ENCODE results near the gene NABP1. TPM values are rescaled to one million over a fixed set of nuclear protein-coding genes. Genes with fewer than 3 reads are reported as not detected.
A peak's percentile ranks its signal among the peaks of the same experiment; 100 is the strongest.

NABP1 gene
- total RNA-seq, 4 donors from 2014 or later = 13.8 to 50.3 (median 23.9) TPM

DNA sequence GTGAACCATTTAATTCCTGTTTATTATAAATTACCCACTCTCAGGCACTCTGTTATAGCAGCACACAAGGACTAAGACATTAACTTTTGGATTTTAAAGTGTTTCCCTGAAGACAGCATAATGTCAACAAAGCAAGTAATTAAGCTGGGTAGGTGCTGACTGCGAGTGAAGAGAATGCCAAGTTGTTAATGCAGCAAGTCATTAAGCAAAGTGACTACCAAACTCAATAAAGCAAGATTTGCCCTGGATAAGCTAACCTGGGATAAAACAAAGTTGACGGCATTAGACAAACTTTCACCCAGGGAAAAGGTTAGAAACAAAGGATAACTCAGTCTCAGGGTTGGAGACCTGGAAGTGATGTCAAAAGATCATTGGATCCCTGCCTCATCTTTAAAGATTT is 28.4 kb upstream of the NABP1 start:
- Histone ChIP-seq H3K4me3 (no peak overlapping the region), H3K4me1 (peaks cover 0 to 42% (median 9%) of the 10 kb centered on the region in 3 donors), H3K9me3 (no peaks in the 10 kb centered on the region), H3K27ac (peak overlapping the region in 2 of 4 donors; percentile 20 to 31), H3K36me3 (no peaks in the 10 kb centered on the region), H3K27me3 (no peaks in the 10 kb centered on the region)
- 69 to 78% methylated on average over 2 of the region's 2 CpGs for WGBS, 2 donors
- intact Hi-C loops (cut with DNase I) = no loop called here
- DNase-seq = no peak
- TF ChIP-seq, protein P1, sequence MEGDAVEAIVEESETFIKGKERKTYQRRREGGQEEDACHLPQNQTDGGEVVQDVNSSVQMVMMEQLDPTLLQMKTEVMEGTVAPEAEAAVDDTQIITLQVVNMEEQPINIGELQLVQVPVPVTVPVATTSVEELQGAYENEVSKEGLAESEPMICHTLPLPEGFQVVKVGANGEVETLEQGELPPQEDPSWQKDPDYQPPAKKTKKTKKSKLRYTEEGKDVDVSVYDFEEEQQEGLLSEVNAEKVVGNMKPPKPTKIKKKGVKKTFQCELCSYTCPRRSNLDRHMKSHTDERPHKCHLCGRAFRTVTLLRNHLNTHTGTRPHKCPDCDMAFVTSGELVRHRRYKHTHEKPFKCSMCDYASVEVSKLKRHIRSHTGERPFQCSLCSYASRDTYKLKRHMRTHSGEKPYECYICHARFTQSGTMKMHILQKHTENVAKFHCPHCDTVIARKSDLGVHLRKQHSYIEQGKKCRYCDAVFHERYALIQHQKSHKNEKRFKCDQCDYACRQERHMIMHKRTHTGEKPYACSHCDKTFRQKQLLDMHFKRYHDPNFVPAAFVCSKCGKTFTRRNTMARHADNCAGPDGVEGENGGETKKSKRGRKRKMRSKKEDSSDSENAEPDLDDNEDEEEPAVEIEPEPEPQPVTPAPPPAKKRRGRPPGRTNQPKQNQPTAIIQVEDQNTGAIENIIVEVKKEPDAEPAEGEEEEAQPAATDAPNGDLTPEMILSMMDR (IDR thresholded peaks at IDR 0.05) = no peak
- no peak for TF ChIP-seq POLR2A (IDR thresholded peaks at IDR 0.05)

DNA sequence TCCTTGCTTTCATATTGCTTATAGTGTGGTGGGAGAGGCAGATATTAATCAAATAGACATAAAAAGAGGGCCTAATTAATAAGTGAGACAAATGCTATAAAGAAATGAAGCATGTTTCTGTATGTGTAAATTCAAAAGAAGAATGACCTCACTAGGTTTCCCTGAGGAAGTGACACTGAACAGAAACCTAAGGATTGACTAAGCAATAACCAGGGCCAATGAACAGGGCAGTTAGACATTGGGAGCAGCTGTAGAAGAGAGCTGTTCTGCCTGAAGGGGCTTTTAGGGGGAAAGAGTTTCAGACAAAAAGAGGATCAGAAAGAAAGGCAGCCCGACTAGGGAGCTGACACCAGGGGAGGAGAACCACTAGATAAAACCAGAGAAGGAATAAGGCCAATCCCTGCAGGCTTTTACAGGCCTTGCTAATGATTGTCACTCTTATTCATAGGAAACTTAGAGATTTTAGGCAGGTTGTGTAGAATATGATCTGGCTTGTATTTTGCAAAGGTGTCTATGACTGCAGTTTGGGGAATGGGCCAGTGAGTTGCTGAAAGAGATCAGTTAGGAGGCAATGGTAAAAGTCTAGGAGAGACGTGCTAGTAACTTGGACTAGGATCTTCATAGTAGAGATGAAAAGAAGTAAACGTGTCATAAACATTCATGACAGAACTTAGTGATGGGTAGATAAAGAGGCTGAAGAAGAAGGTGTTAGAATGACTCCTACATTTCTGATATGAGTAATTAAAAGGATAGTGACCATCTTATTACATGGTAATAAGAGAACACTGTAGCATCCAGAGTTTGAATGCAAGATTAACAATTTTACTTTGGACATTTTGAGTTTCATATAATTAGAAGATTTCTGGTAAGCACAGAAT is 26.8 kb upstream of the NABP1 start:
- intact Hi-C loops (cut with DNase I) = no loop called here
- TF ChIP-seq, protein P1 (IDR thresholded peaks at IDR 0.05) = no peak
- TF ChIP-seq POLR2A (IDR thresholded peaks at IDR 0.05) = no peak
- no peak for DNase-seq
- Histone ChIP-seq H3K27me3 (no peaks in the 10 kb centered on the region), H3K9me3 (no peaks in the 10 kb centered on the region), H3K27ac (no peak overlapping the region), H3K36me3 (no peaks in the 10 kb centered on the region), H3K4me1 (peaks cover under 1 to 33% (median 4%) of the 10 kb centered on the region in 3 donors), H3K4me3 (no peak overlapping the region)
- WGBS, 2 donors = 45 to 60% methylated on average over 3 of the region's 3 CpGs

DNA sequence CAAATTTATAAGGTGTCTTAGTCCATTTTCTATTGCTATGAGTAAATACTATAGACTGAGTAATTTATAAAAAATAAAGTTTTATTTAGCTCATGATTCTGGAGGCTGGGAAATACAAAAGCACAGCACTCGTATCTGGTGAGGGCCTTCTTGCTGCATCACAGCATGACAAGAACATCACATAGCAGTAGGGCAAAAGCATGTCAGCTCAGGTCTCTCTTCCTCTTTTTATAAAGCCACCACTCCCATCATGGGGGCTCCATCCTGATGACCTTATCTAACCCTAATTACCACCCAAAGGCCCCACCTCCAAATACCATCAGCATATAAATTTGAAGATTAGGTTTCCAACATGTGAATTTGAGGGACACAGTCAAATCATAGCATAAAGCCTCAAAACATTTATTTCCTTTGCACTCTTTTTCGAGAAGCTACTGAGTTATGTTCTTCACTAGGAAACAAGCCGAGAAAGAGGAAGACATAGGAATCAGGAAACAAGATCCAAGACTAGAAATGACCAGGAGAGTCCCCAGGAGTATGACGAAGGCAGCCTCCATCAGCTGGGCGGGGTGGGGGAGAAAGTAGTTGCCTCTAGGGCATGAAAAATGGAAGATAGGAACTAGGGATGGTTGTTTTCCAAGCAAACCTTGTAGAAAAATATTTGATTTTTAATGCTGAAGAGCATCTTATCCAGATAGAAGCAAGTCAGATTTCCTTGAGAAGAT is 24.1 kb upstream of the NABP1 start:
- Histone ChIP-seq H3K4me1 (peaks cover 0 to 38% (median 4%) of the 10 kb centered on the region in 3 donors), H3K4me3 (no peak overlapping the region), H3K27me3 (no peaks in the 10 kb centered on the region), H3K27ac (no peak overlapping the region), H3K9me3 (no peaks in the 10 kb centered on the region), H3K36me3 (no peaks in the 10 kb centered on the region)
- intact Hi-C loops (cut with DNase I) = no loop called here
- no peak for DNase-seq
- TF ChIP-seq, protein P1 (IDR thresholded peaks at IDR 0.05) = no peak
- no peak for TF ChIP-seq POLR2A (IDR thresholded peaks at IDR 0.05)
- WGBS, 2 donors = 90% methylated on average over 3 to 5 of the region's 5 CpGs

DNA sequence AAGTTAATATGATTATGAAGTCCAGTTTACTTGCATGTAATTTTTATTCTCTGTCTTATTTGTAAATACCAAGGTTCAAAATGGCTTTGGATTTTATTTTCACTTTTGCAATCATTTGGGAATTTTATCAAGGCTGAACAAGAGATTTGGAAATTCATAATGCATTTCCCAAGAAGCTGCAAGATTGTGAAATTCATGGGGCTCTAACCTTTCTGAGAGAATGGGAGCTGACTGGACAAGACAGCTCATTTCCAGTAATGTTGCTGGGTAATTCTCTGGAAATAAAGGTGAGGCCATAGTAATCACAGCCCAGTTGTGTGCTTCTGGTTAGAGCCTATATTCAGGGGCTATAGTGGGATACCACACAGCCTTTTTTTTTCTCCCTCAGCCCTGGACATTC is 21.5 kb upstream of the NABP1 start:
- no peaks in the 10 kb centered on the region for H3K27me3 ChIP-seq
- H3K36me3 ChIP-seq = no peaks in the 10 kb centered on the region
- intact Hi-C loops (cut with DNase I) = no loop called here
- H3K4me3 ChIP-seq = no peak overlapping the region
- no peak for TF ChIP-seq POLR2A (IDR thresholded peaks at IDR 0.05)
- TF ChIP-seq, protein P1 (IDR thresholded peaks at IDR 0.05) = no peak
- no peak for DNase-seq
- no peaks in the 10 kb centered on the region for H3K9me3 ChIP-seq
- H3K27ac ChIP-seq = peak overlapping the region in 3 of 4 donors; percentile 27 to 61 (median 48)
- peaks cover 0 to 15% (median 4%) of the 10 kb centered on the region in 3 donors for H3K4me1 ChIP-seq

DNA sequence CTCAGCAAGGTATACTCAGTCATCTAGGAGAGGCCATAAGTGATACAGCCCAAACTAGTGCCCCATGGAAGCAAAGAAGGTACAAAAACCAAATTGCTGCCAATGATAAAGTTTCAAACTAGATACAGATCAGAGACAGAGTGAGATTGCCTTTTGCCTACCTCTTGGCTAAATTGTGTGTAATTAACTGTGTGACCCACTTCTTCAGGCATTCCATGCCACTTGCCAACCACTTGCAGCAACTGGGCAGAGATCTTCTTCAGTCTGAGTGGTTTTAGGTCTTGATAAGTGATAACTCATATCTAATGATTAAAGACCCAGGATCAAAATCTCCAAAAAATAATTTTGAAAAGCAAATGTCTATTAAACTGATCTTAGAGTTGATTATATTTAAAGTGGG is 21.1 kb upstream of the NABP1 start:
- intact Hi-C loops (cut with DNase I) = no loop called here
- H3K27ac ChIP-seq = peak overlapping the region in 3 of 4 donors; percentile 27 to 61 (median 48)
- DNase-seq = no peak
- peaks cover 0 to 15% (median 4%) of the 10 kb centered on the region in 3 donors for H3K4me1 ChIP-seq
- no peaks in the 10 kb centered on the region for H3K36me3 ChIP-seq
- no peaks in the 10 kb centered on the region for H3K27me3 ChIP-seq
- H3K9me3 ChIP-seq = no peaks in the 10 kb centered on the region
- TF ChIP-seq, protein P1 (IDR thresholded peaks at IDR 0.05) = no peak
- TF ChIP-seq POLR2A (IDR thresholded peaks at IDR 0.05) = no peak
- H3K4me3 ChIP-seq = no peak overlapping the region

Data from esophagus squamous epithelium (tissue), 5 donors.